Astrocyte of the spinal cord (primary cell): ENCODE data around the gene CRYZ.
"Not testable (repeated sequence)": the region's sequence is repeated elsewhere in the genome, so short reads cannot be mapped to it uniquely, and the experiment has no call there.

Source experiments
- DNase-seq: peaks from one replicate; pipeline ENCODE4 v3.0.0; 2011; ENCODE audit warnings: low read depth, low spot score
- H3K4me3 ChIP-seq: 2 replicates; pipeline ENCODE4 v1.5.1; 2011; ENCODE audit warnings: low read depth, mild to moderate bottlenecking, low read length, moderate library complexity
- CTCF ChIP-seq: IDR thresholded peaks from 2 replicates; pipeline ENCODE4 v1.5.1; 2012; ENCODE audit warnings: low read depth, mild to moderate bottlenecking, low read length, inconsistent platforms
- in situ Hi-C: cut with HindIII; loops from 2 replicates; pipeline ENCODE4 v1.10.0; 2017; ENCODE audit warnings: low sequenced_read_pairs

Gene CRYZ

GRCh38 chr1:74677926-74678325 is 54.9 kb downstream of the CRYZ start:
- in situ Hi-C loops = no loop called here
- TF ChIP-seq CTCF = no peak
- no peak for DNase-seq

GRCh38 chr1:74674278-74675048 is 58.4 kb downstream of the CRYZ start:
- no peak for TF ChIP-seq CTCF
- no peak for DNase-seq
- in situ Hi-C loops = no loop called here
- H3K4me3 ChIP-seq = no peak overlapping the region

More at GRCh38 chr1:74677926-74678325, 54.9 kb downstream of the CRYZ start:
- H3K4me3 ChIP-seq = no peak overlapping the region

GRCh38 chr1:74673351-74674111 is 59.3 kb downstream of the CRYZ start, which contains the start of gene ERICH3:
ERICH3 (minus strand) TSS chr1:74673792; CDS start chr1:74673519, 273 bp downstream.
- in situ Hi-C loops = no loop called here
- DNase-seq = no peak

GRCh38 chr1:74670866-74671265 is 62.0 kb downstream of the CRYZ start:
- DNase-seq, in situ Hi-C loops, H3K4me3 ChIP-seq: not testable (repeated sequence)

More at GRCh38 chr1:74673351-74674111, 59.3 kb downstream of the CRYZ start, which contains the start of gene ERICH3:
- peak within 1 kb of the TSS; percentile 21 for H3K4me3 ChIP-seq
- TF ChIP-seq CTCF = no peak
